Measurements from ENCODE around the gene IGFL1.

Gene IGFL1

GRCh38 chr19:46279177-46279576 is 49.6 kb downstream of the IGFL1 start:
- no peaks in the 10 kb centered on the region for H3K9me3 ChIP-seq
- H3K27me3 ChIP-seq (ENCODE audit: low read depth) = peaks cover 7% of the 10 kb centered on the region
- H3K36me3 ChIP-seq (replicated peaks) = no peaks in the 10 kb centered on the region
- no peak for DNase-seq (ENCODE audit: low spot score in 2 of 2)
- H3K4me1 ChIP-seq = no peaks in the 10 kb centered on the region
- no peak overlapping the region for H3K4me3 ChIP-seq
- in situ Hi-C loops (cut with MboI; ENCODE audit: low sequenced_read_pairs) = no loop called here
